Fibroblast of villous mesenchyme (primary cell): ENCODE measurements around the gene ANKRD62. TPM values are rescaled to one million over a fixed set of nuclear protein-coding genes. Genes with fewer than 3 reads are reported as not detected.
"Not testable (repeated sequence)": the region's sequence is repeated elsewhere in the genome, so short reads cannot be mapped to it uniquely, and the experiment has no call there.

Experiments used
- DNase-seq: peaks from one replicate; pipeline ENCODE4 v3.0.0-alpha.2; 2010; ENCODE audit warnings: low read depth
- H3K4me3 ChIP-seq: 2 replicates; pipeline ENCODE4 v1.5.1; 2011; ENCODE audit warnings: low read depth, mild to moderate bottlenecking, low read length
- CTCF ChIP-seq: IDR thresholded peaks from 2 replicates; pipeline ENCODE4 v1.5.1; 2012; ENCODE audit warnings: low read depth, mild to moderate bottlenecking, low read length; ENCODE audit not compliant: insufficient read depth
- total RNA-seq: library from RNA; depleted of rRNA; stranded (reverse); fragments of >200 nt; gene quantifications from 2 replicates; pipeline ENCODE4 v1.2.3, GENCODE V29; 2012

The ANKRD62 gene
- total RNA-seq, 1 donor, result not detected

- DNase-seq, result no peak
- no peak overlapping the region for H3K4me3 ChIP-seq
- TF ChIP-seq CTCF, result no peak
Measured at GRCh38 chr18:12119358-12119757, 25.7 kb downstream of the ANKRD62 start.

GRCh38 chr18:12121175-12122042 is 27.8 kb downstream of the ANKRD62 start:
- DNase-seq, result no peak
- H3K4me3 ChIP-seq, result no peak overlapping the region
- TF ChIP-seq CTCF, result peak; percentile 44

GRCh38 chr18:12122043-12122389 is 28.4 kb downstream of the ANKRD62 start:
- DNase-seq, H3K4me3 ChIP-seq: not testable (repeated sequence)

GRCh38 chr18:12127647-12128046 is 34.0 kb downstream of the ANKRD62 start:
- not testable (repeated sequence) for DNase-seq, H3K4me3 ChIP-seq

GRCh38 chr18:12138831-12139230 is 45.2 kb downstream of the ANKRD62 start:
- DNase-seq, H3K4me3 ChIP-seq: not testable (repeated sequence)

GRCh38 chr18:12140866-12141265 is 47.2 kb downstream of the ANKRD62 start:
- H3K4me3 ChIP-seq, DNase-seq: not testable (repeated sequence)

GRCh38 chr18:12141778-12142177 is 48.1 kb downstream of the ANKRD62 start:
- not testable (repeated sequence) for DNase-seq, H3K4me3 ChIP-seq

GRCh38 chr18:12149431-12149830 is 55.8 kb downstream of the ANKRD62 start:
- not testable (repeated sequence) for H3K4me3 ChIP-seq, DNase-seq

GRCh38 chr18:12154361-12154760 is 60.7 kb downstream of the ANKRD62 start:
- DNase-seq, result no peak
- H3K4me3 ChIP-seq, result no peak overlapping the region
- TF ChIP-seq CTCF, result no peak

GRCh38 chr18:12155996-12156395 is 62.4 kb downstream of the ANKRD62 start:
- no peak overlapping the region for H3K4me3 ChIP-seq
- no peak for TF ChIP-seq CTCF
- DNase-seq, result no peak
